Peyer's patch (tissue), 4 donors: ENCODE data around the gene RFX1.
"Not testable (repeated sequence)": the region's sequence is repeated elsewhere in the genome, so short reads cannot be mapped to it uniquely, and the experiment has no call there.

ENCODE experiments used
- POLR2A ChIP-seq, 2 donors: fragments of 450-650 bp; IDR thresholded peaks; one replicate each; pipeline ENCODE4 v1.5.1; 2017; ENCODE audit warnings: antibody characterized with exemption in 2 of 2, mild to moderate bottlenecking in 2 of 2, moderate library complexity in 2 of 2
- TF ChIP-seq, protein P1 (sequence below), 6 experiments: fragments of 450-650 bp in 4 of 6; fragments of 200-600 bp in 2 of 6; sonication (generic) in 1 of 6; IDR thresholded peaks; one replicate each; pipeline ENCODE4 v1.5.1; 2017 to 2019; ENCODE audit warnings: antibody characterized with exemption in 6 of 6, mild to moderate bottlenecking in 3 of 6, moderate library complexity in 1 of 6

DNA sequence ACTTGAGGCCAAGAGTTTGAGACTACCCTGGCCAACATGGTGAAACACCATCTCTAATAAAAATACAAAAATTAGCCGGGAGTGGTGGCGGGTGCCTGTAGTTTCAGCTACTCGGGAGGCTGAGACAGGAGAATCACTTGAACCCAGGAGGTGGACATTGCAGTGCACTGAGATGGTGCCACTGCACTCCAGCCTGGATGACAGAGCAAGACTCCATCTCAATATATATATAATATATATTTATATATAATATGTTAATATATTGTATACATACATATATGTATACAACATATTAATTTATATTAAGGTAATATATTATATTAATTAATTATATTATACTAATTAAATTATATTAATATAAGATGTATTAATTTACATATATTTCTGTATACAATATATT, 13.6 kb upstream of the RFX1 start:
- TF ChIP-seq, protein P1, sequence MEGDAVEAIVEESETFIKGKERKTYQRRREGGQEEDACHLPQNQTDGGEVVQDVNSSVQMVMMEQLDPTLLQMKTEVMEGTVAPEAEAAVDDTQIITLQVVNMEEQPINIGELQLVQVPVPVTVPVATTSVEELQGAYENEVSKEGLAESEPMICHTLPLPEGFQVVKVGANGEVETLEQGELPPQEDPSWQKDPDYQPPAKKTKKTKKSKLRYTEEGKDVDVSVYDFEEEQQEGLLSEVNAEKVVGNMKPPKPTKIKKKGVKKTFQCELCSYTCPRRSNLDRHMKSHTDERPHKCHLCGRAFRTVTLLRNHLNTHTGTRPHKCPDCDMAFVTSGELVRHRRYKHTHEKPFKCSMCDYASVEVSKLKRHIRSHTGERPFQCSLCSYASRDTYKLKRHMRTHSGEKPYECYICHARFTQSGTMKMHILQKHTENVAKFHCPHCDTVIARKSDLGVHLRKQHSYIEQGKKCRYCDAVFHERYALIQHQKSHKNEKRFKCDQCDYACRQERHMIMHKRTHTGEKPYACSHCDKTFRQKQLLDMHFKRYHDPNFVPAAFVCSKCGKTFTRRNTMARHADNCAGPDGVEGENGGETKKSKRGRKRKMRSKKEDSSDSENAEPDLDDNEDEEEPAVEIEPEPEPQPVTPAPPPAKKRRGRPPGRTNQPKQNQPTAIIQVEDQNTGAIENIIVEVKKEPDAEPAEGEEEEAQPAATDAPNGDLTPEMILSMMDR (IDR thresholded peaks at IDR 0.05), result not testable (repeated sequence)
- TF ChIP-seq POLR2A (IDR thresholded peaks at IDR 0.05), result not testable (repeated sequence)
